Fibroblast of the aortic adventitia (primary cell): ENCODE data around the gene WSB1. TPM values are rescaled to one million over a fixed set of nuclear protein-coding genes. Genes with fewer than 3 reads are reported as not detected.
A peak's percentile ranks its signal among the peaks of the same experiment; 100 is the strongest.

Experiments used
- DNase-seq: peaks from one replicate; pipeline ENCODE4 v3.0.0-alpha.2; 2010; ENCODE audit warnings: low read depth
- H3K4me3 ChIP-seq: 2 replicates; pipeline ENCODE4 v1.5.1; 2011; ENCODE audit warnings: low read depth, mild to moderate bottlenecking, control low read depth, low read length, moderate library complexity
- total RNA-seq: library from RNA; depleted of rRNA; stranded (reverse); fragments of >200 nt; gene quantifications from 2 replicates; pipeline ENCODE4 v1.2.3, GENCODE V29; 2012; ENCODE audit warnings: low replicate concordance
- TF ChIP-seq, protein P1 (sequence below): IDR thresholded peaks from 2 replicates; pipeline ENCODE4 v1.5.1; 2011; ENCODE audit warnings: mild to moderate bottlenecking, low read length, control low read depth, inconsistent platforms; ENCODE audit not compliant: insufficient read depth

WSB1 gene
- total RNA-seq, 1 donor: 99.0 TPM

DNA sequence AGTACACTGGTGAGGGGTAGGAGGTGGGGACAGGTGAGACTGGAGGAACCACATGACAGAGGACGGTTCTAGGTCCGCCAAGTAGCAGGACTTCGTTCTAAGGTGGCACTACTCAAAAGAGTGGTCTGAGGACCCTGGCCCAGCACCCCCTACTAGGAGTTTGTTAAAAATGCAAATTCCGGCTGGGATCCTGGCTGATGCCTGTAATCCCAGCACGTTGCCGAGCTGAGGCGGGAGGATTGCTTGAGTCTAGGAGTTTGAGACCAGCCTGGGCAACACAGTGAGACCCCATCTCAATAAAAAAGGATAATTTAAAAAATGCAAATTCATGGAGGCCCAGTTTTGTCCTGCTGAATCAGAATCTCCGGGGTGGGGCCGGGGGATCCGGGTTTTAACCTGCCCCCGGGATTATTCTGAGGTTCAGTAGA lies 59.1 kb downstream of the WSB1 start:
- DNase-seq: no peak
- TF ChIP-seq, protein P1, sequence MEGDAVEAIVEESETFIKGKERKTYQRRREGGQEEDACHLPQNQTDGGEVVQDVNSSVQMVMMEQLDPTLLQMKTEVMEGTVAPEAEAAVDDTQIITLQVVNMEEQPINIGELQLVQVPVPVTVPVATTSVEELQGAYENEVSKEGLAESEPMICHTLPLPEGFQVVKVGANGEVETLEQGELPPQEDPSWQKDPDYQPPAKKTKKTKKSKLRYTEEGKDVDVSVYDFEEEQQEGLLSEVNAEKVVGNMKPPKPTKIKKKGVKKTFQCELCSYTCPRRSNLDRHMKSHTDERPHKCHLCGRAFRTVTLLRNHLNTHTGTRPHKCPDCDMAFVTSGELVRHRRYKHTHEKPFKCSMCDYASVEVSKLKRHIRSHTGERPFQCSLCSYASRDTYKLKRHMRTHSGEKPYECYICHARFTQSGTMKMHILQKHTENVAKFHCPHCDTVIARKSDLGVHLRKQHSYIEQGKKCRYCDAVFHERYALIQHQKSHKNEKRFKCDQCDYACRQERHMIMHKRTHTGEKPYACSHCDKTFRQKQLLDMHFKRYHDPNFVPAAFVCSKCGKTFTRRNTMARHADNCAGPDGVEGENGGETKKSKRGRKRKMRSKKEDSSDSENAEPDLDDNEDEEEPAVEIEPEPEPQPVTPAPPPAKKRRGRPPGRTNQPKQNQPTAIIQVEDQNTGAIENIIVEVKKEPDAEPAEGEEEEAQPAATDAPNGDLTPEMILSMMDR: no peak
- peak overlapping the region; percentile 69 for H3K4me3 ChIP-seq

DNA sequence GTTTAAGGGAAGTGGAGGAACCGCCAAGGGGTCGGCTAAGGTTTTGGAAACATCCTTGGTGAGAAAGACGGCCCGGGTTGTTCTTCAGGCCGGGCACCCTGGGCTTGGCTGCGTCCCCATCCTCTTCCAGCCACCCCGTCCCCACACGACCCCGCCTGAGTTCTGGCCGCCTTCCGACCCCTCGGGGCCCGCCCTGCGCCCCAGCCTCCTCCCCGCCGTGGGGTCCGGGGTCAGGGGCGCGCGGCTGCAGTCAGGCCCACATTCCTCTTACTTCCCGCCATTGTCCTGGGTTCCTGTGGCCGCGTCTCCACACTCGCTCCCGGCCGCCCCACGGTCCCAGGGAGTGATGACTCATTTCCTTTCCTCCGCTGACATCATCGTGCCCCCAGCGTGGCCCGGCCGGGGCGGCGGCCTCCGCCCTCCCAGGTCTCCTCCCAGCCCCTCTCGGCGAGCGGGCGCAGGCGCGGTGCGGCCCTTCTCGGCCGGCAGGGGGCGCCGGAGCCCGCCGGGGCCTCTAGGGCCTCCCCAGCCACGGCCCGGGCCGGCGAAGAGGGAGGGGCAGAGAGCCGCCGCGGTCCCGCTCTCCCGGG lies 59.6 kb downstream of the WSB1 start:
- DNase-seq: peak; percentile 92
- TF ChIP-seq, protein P1: peak; percentile 47
- H3K4me3 ChIP-seq: peak overlapping the region; percentile 69

DNA sequence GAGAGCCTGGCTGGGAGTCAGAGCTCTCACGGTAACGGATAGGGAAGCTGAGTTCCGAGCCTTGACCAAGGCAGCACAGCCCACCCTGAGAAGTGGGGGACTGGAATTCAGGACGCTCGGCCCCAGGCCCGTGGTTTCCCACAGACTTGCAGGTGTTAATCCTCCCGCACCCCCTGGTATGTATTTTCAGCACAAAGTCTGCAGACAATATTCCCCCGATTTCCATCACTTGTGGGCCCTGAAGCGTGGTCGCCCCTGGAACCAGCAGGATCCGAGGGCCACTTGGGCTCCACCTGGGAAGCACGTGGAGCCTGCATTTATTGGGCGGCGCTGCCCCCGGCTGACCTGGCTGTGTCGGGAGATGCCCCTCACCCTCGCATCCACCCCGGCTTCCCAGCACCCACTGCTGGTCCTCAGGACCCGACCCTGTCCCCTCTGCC lies 60.2 kb downstream of the WSB1 start:
- DNase-seq: no peak
- H3K4me3 ChIP-seq: peak overlapping the region; percentile 59
- TF ChIP-seq, protein P1: no peak

DNA sequence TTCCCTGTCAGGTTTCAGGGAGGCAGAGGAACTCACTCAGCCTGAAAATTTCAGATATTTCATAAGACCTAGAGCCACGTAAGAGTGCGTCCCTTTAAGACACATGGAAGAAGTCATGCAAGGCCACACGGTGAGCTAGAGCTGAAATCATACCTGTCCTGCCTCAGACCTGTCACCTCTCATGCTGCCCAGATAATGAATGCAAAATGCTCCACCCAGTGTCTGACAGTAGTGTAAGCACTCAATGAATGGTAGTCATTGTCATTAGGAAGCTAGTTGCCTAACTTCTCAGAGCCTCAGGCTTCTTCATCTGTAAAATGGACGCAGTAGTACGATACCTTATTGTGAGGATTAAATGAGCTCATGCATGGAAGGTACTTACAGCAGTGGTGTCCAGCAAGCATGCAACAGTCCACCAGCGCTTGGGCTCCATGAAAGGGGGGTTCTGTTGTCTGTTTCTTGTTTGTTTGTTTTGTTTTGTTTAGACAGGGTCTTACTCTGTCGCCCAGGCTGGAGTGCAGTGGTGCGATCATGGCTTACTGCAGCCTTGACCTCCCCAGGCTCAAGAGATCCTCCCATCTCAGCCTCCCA lies 60.7 kb downstream of the WSB1 start:
- no peak overlapping the region for H3K4me3 ChIP-seq
- TF ChIP-seq, protein P1: no peak
- DNase-seq: no peak

DNA sequence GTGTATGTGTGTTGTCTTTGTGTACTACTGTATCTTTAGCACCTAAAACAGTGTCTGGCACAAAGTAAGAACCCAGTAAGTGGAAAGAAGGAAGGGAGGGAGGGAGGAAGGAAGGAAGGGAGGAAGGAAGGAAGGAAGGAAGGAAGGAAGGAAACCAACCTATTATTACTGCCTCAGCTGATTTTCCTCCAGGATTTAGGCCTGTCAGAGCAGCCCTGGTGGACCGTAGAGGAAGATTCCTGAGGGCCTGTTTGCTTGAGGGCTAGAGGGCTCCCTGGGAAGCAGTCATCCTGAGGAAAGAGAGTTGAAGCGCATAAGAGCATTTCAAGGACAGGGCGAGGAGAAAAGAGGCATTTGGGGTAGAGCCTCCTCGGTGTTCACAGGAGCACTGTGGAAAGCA lies 61.5 kb downstream of the WSB1 start:
- H3K4me3 ChIP-seq: no peak overlapping the region
- TF ChIP-seq, protein P1: no peak
- DNase-seq: no peak

DNA sequence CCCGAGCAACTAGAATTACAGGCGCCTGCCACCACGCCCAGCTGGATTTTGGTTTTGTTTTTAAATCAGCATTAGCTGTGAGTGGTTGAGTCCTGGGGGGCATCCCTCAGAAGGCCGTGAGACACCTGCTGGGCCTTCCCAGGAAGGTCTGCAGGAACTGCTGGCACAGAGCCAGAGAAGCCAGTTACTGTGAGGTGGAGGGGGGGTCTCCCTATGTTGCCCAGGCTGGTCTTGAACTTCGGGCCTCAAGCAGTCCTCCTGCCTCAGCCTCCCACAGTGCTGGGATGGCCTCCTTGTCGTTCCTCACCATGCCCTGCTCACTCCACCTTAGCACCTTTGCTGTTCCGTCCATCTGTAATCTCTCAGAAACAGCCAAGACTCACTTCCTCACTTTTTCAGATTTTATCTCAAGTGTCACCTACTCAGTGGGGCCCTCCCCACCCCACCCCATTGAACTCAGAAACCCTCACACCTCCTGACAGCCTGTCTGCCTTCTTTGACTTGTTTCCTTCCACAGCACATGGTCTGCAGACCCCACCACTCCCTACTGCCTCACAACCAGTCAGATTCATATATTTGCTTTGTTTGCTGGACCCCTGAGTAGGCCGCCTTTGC lies 62.3 kb downstream of the WSB1 start:
- DNase-seq: no peak
- TF ChIP-seq, protein P1: no peak
- no peak overlapping the region for H3K4me3 ChIP-seq
